Measurements from ENCODE around the gene LMNTD2. TPM values are rescaled to one million over a fixed set of nuclear protein-coding genes. Genes with fewer than 3 reads are reported as not detected.
"Not testable (repeated sequence)": the region's sequence is repeated elsewhere in the genome, so short reads cannot be mapped to it uniquely, and the experiment has no call there.

LMNTD2 gene
- total RNA-seq, 2 donors from 2014 or later: 13.6 to 15.3 TPM

- ATAC-seq (no peak), DNase-seq (no peak)
- intact Hi-C loops (cut with DNase I, micrococcal nuclease): no loop called here
Observed at GRCh38 chr11:528815-529727, 31.5 kb downstream of the LMNTD2 start.

GRCh38 chr11:528166-528814 is 32.2 kb downstream of the LMNTD2 start:
- ATAC-seq (no peak), DNase-seq (no peak)
- intact Hi-C loops (cut with DNase I, micrococcal nuclease): no loop called here

- intact Hi-C loops (cut with DNase I, micrococcal nuclease): no loop called here
- DNase-seq (peak in 1 of 2 donors; percentile 5), ATAC-seq (no peak)
Observed at GRCh38 chr11:526192-526591, 34.3 kb downstream of the LMNTD2 start.

- DNase-seq: no peak
- ATAC-seq: no peak
- intact Hi-C loops (cut with DNase I, micrococcal nuclease): no loop called here
Observed at GRCh38 chr11:521177-521688, 39.3 kb downstream of the LMNTD2 start.

- ATAC-seq (no peak), DNase-seq (peak in 1 of 2 donors; percentile 8)
- intact Hi-C loops (cut with DNase I, micrococcal nuclease): no loop called here
Observed at GRCh38 chr11:520428-521176, 39.9 kb downstream of the LMNTD2 start.

GRCh38 chr11:518463-519202 is 41.9 kb downstream of the LMNTD2 start:
- ATAC-seq (peak; percentile 99), DNase-seq (peak; percentile 92 to 96)
- intact Hi-C loops (cut with DNase I, micrococcal nuclease): no loop called here

GRCh38 chr11:516918-517685 is 43.4 kb downstream of the LMNTD2 start:
- ATAC-seq; intact Hi-C loops (cut with DNase I, micrococcal nuclease); DNase-seq: not testable (repeated sequence)

- DNase-seq: no peak
- intact Hi-C loops (cut with DNase I, micrococcal nuclease): no loop called here
- ATAC-seq: no peak
Observed at GRCh38 chr11:516400-516799, 44.1 kb downstream of the LMNTD2 start.

- ATAC-seq (no peak), DNase-seq (no peak)
- intact Hi-C loops (cut with DNase I, micrococcal nuclease): no loop called here
Observed at GRCh38 chr11:515131-515530, 45.4 kb downstream of the LMNTD2 start.

- no peak for ATAC-seq
- DNase-seq: no peak
- intact Hi-C loops (cut with DNase I, micrococcal nuclease): no loop called here
Observed at GRCh38 chr11:514606-515005, 45.9 kb downstream of the LMNTD2 start.

- intact Hi-C loops (cut with DNase I, micrococcal nuclease): no loop called here
- DNase-seq (no peak), ATAC-seq (no peak)
Observed at GRCh38 chr11:512761-513595, 47.6 kb downstream of the LMNTD2 start.

GRCh38 chr11:508956-509355 is 51.6 kb downstream of the LMNTD2 start:
- intact Hi-C loops (cut with DNase I, micrococcal nuclease): no loop called here
- ATAC-seq (no peak), DNase-seq (no peak)

GRCh38 chr11:507727-508515 is 52.6 kb downstream of the LMNTD2 start:
- no peak for ATAC-seq
- no peak for DNase-seq
- intact Hi-C loops (cut with DNase I, micrococcal nuclease): no loop called here

GRCh38 chr11:506995-507726 is 53.4 kb downstream of the LMNTD2 start, which contains the start of gene RNH1:
TSS of gene RNH1 (minus strand) at chr11:507242. CDS start at chr11:502162, 5,080 bp downstream.
- ATAC-seq (peak; percentile 86), DNase-seq (peak; percentile 99 to 100)
- intact Hi-C loops (cut with DNase I, micrococcal nuclease): no loop called here

GRCh38 chr11:506238-506994 is 54.1 kb downstream of the LMNTD2 start:
- DNase-seq: peak; percentile 98 to 99
- intact Hi-C loops (cut with DNase I, micrococcal nuclease): no loop called here
- peak; percentile 84 for ATAC-seq

All from left colon (tissue), 2 donors.